NCI-H69 (cell line): ENCODE results near the gene RGS11.

Source experiments
- DNase-seq: peaks from one replicate; lab custom pipeline; 2025; lab: John Stamatoyannopoulos, UW

RGS11 gene

DNA sequence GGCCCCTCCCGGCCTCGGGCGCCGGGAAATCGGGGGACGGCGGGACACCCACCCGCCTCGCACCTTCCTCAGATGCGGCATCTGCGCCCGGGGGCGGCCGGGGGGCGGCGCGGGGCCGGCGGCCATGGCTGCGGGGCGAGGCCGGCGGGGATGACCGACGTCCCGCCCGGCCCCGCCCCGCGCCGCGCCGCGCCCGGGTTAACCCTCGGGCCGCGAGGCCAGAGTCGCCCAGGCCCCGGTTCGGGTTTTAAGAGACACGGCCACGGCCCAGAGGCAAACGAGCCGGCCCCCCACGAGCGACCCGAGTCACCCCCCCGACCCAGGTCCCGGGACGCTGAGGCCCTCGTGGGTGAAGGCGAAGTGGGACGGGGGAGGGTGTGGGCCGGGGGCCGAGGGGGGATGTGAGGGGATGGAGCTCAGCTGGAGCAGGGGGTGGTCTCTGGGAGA is at the start of gene RGS11:
RGS11 (minus strand) TSS at position 159 of the 447 bp plus-strand sequence; CDS start at position 126, 33 bp downstream.
- DNase-seq = no peak

DNA sequence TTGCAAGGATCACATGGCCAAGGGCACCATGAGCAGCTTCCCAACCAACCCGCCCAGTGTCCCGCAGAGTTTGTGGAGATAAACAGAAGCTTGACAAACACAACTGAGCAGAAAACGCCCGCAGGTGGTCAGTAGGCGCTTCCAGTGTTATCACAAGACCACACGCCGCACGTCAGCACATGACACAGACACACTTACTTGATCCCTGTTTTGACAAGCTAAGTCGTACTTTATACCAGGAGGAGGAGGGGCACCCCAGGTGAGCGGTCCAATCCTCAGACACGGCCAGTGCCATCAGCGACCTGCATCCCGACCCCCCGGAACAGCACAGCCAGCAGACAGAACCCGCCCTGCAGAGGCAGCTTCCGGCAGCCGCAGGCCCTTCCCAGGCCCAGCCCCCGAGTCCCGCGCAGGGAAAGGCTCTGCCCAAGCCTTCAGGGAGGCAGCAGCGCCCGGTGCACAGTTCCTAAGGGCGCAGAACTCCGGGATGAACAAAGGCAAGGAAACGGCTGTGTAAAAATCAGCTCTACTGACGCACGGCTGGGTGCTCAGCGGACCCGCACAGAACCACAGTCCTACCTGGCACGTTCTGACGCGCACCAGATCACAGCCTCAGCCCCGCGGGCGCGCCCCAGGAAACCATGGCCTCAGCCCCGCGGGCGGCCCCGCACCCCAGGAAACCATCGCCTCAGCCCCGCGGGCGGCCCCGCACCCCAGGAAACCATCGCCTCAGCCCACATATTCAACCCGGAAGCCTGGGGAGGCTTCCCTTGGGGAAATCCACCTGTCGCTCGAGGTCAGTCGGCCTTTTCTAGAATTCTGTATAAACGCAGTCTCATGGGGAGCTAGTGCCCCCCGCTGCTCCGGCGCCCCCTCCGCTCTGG is 48.9 kb upstream of the RGS11 start:
- DNase-seq = peak; percentile 82

DNA sequence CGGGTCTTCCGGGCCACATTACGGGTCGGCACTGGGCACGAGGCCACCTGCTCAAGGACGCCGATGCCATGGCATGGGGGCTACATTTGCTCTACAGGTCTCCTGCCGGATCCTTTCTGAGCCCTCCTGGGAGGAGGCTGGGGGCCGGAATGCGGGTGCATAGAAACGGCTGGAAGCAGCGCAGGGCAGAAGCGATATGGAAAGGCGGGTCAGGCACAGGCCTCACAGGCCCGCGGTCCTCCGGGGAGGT is 48.4 kb upstream of the RGS11 start:
- no peak for DNase-seq

DNA sequence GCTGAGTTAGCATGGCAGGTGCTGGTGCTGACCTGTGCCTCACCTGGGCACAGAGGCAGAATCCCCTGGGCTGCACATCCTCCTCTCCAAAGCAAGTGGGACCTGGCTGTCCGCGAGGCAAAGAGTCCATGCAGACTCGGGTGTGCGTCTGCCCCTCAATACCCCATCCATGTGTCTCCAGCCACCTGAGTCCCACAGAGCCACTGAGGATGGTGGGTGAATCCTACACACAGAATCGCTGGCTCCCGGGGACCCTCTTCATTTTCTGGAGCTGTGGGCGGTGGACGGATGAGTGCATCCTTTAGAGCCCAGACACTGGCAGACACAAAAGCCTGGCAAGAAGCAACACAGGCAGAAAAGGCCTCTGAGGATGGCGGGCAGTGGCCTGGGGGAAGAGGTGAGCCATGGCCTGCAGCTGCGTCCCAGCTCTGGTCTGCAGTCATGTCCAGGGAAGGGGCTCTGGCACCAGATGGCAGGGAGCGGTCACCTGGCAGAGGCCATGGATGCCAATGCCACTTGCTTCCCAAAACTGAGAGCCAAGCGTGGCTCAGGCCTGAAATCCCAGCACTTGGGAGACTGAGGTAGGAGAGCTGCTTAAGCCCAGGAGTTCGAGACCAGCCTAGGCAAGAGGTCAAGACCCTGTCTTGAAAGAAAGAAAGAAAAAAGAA is 46.9 kb upstream of the RGS11 start:
- no peak for DNase-seq

DNA sequence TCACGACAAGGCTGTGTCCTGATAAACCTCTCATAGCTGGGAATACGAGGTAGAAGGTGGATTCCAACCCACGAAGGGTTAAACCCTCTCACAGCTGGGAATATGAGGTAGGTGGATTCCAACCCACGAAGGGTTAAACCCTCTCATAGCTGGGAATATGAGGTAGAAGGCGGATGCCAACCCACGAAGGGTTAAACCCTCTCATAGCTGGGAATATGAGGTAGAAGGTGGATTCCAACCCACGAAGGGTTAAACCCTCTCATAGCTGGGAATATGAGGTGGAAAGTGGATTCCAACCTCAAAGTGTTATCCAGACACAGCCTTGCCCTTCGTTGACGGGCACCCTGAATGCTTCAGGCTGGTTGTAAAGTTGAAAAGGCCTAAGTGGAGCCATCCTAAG is 45.8 kb upstream of the RGS11 start:
- no peak for DNase-seq

DNA sequence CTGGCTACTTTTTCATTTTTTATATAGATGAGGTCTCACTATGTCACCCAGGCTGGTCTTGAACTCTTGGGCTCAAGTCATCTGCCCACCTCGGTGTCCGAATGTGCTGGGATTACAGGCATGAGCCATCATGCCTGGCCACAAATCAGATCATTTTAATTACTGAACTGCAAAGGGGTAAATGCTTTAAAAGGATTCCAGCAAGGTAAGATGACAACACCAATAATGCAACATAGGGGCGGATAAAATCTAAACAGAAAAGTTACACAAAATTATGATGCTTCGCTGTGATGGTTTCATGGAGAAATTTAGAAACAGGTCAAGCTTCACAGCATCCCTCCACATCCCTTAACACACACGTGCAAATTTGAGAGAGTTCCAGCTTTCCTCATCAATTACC is 44.5 kb upstream of the RGS11 start:
- no peak for DNase-seq

DNA sequence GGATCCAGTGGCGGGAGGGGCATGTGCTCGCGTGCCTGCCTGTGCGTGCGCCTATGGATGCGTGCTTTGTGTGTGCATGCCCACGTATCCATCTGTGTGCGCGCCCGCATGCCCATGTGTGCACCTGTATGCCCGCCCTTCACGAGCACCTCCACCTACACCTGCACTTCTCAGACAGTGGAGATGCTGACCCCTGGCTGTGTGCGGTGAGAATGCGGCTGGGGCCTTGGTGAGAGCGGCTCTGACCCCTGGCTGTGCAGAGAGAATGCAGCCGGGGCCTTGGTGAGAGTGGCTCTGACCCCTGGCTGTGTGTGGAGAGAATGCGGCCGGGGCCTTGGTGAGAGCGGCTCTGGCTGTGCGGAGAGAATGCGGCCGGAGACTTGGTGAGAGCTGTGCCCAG is 42.9 kb upstream of the RGS11 start:
- DNase-seq = peak; percentile 35

DNA sequence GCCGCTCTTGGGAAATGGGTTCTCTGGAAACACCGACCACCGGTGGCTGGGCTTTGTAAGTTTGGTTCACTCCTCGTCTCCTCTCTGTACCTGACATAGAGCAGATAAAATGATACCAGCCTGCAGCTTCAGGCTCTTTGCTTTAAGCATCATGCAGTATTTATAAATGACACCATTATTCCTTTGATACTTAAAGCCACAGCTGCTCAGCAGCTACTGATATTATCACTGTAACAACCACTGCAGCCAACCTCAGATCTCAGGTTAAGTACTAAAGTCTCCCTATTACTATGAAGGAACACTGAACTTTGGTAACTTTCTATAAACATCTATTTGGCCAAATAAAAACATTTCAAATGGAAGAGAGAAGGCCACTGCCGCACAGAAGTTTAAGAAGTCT is 41.8 kb upstream of the RGS11 start:
- DNase-seq = no peak

DNA sequence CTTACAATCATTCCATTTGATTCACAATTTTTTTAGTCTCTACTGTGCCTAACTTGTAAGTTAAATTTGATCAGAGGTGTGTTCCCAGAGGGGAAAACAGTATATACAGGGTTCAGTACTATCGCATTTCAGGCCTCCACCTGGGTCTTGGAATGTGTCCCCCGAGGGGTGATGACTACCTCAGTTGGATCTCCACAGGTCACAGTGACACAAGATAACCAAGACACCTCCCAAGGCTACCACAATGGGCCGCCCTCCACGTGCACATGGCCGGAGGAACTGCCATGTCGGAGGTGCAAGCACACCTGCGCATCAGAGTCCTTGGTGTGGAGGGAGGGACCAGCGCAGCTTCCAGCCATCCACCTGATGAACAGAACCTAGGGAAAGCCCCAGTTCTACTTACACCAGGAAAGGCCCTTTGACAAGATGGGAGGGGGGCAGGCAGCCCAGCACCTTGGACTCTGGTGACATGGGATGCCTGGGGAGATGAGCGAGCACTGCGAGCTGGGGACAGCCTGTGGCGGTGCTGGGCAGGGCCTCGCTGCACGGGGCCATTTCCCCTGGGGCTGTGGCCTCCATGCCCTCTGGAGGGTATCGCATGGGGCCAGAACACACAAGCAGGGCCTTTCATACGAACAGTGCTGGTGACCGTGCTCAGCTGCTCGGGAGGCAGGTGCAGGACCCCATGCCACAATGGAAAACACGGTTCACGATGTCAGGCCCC is 41.2 kb upstream of the RGS11 start:
- DNase-seq = no peak

DNA sequence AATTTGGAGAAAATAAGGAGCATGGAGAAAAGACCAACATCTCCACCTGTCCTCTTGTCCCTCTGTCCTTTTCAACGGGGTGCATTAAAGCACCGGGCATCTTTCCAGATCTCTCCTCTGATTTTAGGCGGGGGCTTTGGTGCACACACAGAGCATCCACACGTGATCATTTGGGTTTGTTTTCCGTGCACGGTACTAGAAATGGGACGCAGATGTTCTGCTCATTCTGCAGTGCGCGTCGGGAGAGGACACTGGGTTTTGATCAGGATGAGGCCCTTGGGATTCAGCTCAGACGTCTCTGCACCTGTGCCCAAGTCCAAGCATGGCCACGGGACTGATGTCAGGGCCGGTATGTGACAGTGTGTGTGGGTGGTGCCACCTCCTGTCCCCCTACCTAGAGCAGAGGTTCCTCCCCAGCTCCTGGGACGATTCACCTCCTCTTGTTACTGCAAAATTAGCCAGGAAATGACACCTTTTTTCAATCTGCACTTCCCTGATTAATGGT is 39.1 kb upstream of the RGS11 start:
- DNase-seq = no peak

DNA sequence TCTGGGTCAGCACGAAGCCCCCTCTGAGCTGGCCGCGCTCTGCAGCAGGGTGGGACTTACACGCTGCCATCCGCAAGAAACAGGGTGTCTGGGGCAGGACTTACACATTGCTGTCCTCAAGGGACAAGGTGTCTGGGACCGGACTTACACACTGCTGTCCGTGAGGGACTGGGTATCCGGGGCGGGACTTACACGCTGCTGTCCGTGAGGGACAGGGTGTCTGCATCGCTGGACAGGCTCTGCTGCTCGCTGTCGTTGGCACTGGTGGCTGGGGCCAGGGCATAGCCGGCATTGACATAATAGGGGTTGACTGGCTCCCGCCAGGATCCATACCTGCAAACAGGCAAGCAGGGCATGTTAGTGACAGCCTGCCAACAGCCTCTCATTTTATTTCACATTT is 38.6 kb upstream of the RGS11 start:
- DNase-seq = no peak

DNA sequence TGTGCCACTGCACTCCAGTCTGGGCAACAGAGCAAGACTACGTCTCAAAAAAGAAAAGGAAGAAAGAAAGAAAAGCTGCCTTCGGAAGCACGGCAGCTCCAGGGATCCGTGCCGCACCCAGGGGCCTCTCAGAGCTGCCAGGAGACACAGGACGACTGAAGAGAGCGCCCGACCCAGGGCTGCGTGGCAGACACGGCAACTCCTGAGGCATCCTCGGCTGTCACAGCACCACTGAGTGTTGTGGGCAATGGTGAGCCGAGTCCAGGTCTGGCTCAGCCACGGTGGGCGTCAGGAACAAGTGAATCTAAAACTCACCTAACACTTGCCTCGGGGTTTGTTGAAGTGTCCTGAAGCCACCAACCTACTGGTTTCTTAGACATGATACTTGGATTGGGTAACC is 36.0 kb upstream of the RGS11 start:
- no peak for DNase-seq

DNA sequence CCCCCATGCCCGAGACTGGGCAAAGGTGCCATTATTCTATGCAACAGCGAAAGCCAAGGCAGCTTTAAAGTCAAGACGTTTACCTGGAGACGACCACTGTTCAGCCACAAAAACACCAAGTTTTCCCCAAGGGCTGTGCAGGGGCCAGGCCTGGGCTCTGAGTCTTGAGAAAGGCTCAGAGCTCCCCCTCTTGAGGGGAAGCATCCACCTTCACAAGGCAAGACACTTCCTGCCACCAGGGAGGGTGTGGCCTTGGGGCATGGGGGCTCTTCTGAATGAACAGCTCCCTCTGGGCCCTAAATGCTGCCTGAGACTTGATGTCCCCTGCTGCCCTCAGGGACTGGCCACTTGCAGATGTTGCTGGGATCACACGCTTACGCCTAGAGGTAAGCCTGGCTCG is 33.7 kb upstream of the RGS11 start:
- DNase-seq = no peak

DNA sequence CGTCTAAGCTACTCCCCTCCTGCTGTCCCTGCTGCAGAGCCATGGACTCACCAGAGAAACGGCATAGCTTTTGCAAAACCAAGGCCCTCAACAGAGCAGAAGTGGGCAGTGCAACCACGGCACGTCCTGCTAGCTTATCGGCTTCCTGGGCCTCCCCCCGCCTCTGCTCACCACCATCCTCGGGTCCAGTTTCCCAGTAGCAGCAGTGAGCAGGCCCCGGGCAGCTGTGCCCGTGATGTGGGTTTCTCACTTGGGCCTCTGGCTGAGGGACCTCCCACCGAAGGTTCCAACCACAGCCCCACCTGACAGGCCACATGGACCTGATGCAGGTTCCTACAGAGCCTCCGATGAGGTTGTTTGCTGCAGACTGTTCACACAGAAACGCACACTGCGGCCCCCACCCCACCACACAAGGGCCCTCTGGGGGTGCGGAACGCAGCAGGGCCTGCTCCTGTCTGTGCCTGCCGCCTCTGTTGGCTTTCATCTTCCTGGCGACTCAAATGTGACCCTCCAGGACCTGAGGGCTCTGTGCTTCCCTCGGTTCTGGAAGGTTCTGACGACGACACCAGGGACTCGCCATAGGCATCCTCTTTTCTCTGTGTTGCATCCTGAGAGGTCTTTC is 32.1 kb upstream of the RGS11 start:
- DNase-seq = no peak

DNA sequence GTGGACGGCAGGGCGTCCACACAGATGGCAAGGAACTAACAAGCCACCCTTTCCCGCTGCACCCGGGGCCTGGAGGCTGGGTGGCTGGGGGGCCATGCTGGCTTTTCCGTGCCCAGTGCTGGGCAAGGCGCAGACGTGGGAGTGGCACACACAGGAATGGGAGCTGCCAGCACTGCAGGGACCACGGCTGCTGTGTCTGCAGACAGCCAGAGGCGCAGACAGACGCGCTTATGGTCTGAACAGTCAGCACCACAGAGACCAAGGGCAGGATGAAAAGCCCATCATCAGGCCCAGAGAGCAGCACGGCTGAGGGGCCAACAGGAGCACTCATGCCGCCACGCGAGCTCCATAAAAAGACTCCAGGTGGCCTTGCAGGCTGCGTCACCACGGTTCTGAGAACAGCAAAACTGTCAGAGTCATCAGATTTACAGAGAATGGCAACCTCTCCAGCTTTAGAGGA is 31.2 kb upstream of the RGS11 start:
- no peak for DNase-seq

DNA sequence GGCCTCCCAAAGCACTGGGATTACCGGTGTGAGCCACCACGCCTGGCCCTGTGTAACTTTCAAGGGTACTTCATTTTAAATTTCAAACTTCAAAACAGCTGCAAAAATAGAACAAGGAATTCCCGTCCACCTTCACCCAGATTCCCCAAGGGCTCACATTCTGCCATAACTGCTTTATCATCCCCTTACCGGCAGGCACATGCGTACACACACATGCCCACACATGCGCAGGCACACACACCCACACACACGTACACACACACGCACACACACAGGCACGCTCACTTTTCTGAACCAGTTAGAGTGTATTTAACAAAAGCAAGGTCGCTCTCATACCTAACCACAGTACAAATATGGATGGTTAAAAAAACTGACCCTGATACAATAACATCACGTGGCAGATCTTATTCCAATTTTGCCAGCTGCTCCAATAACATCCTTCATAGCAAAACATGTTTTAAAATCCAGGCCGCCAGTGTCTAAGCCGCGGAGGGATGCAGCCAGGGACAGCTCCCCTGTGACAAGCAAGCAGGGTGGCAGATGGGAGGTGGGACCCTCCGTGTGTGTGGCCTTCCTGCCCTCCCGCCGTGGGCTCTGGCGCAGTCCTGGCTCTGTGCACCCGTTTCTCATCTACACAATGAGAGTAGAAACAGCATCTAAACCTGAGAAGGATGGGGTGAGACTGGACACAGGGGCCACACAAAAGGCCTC is 30.3 kb upstream of the RGS11 start:
- no peak for DNase-seq

DNA sequence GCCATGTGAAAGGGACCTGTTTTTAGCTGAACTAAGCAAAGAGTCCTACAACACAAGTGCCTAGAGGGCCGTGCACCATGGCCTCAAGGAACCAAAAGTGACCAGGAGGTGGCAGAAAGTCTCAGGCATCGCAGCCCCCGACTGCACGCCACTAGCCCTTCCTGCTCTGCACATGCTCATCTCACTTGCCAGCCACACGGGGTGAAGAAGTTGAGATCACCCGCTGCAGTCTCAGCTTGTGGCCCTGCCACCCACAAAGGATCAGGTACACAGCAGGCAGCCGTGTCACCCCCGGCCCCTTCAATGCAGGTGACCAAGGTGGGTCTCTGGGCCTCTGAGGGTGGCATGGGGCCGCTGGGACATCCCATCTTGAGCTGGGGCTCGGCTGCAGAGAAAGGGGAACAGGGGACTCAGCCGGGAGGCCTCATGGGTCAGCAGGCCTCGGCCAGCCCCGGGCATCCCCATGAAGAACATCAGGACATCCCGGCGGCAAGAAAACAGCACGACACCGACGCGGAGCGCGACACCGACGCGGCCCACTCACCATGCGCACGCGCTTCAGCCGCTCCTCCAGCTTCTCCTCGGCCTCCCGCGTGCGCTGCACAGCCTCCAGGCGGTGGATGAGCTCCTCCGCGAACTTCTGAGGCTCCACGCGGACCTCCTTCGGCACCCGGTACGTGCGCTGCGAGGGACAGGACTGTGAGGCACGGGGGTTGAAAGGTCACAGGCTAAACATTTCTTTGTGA is 28.2 kb upstream of the RGS11 start:
- no peak for DNase-seq

DNA sequence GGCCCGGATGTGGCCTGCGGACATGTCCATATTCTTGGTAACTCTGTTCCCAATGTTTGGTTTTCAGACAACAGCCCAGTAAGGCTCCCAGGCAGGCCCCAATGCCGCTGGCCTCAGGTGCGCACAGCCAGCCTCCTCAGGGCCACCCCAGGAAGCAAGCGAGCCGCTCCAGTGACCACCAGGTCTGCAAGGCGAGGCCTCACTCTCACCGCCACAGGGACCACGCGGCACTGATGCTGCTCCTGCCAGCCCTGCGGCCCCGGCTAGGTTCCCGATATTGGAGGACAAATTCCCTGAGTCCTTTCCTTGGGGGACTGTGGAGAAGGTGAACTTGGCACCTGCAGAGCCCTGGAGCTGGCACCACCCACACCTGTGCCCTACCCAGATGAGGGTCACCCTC is 26.2 kb upstream of the RGS11 start:
- DNase-seq = no peak

DNA sequence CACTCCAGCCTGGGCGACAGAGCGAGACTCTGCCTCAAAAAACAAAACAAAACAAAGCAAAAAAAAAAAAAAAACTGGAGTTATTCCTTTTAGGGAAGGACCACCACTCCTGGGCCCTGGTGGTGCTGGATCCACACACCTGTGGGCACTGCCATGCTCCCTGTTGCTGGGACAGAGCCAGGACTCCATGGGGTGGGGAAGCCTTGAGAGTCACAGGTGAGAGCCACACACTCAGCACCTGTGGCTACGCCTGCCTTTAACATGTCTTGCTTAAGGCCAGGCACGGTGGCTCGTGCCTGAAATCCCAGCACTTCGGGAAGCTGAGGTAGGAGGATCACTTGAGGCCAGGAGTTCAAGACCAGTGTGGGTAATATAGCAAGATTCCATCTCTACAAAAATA is 25.5 kb upstream of the RGS11 start:
- no peak for DNase-seq

DNA sequence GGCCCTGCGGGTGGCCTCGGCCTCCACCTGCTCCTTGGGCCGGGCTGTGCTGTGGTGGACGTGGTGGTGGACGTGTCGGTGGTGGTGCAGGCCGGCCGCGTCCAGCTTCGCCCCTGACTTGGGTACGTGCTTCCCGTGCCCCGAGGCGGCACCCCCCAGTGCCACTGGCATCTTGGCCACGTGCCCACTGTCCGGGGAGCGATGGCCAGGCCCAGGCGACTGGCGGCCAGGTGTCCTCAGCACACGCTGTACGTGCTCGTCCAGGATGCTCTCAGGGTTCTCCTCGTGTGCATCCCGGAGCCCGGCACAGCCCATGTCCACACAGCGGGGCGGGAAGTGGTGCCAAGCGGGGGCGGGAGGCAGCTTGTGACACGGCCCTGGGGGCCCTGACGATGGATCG is 22.1 kb upstream of the RGS11 start:
- DNase-seq = no peak
